Body of pancreas (tissue), 4 donors: Measurements from ENCODE around the gene SSC5D.

Source experiments
- CTCF ChIP-seq, 7 experiments: fragments of 450-650 bp in 4 of 7; fragments of 200-600 bp in 3 of 7; sonication (generic) in 3 of 7; IDR thresholded peaks; one replicate each; pipeline ENCODE4 v1.5.1; 2016 to 2019; ENCODE audit warnings: antibody characterized with exemption in 7 of 7
- POLR2A ChIP-seq, 3 donors: fragments of 450-650 bp; IDR thresholded peaks; one replicate each; pipeline ENCODE4 v1.6.1; 2016; ENCODE audit warnings: antibody characterized with exemption in 3 of 3, mild to moderate bottlenecking in 2 of 3

- no peak for TF ChIP-seq CTCF (IDR thresholded peaks at IDR 0.05)
- TF ChIP-seq POLR2A (IDR thresholded peaks at IDR 0.05): no peak
Observed at GRCh38 chr19:55455576-55456235, 32.5 kb upstream of the SSC5D start.
